NCI-H748 (cell line): ENCODE data around the gene SEC14L5.
A peak's percentile ranks its signal among the peaks of the same experiment; 100 is the strongest.
"Not testable (repeated sequence)": the region's sequence is repeated elsewhere in the genome, so short reads cannot be mapped to it uniquely, and the experiment has no call there.

Experiments
- DNase-seq: peaks from one replicate; lab custom pipeline; 2025; ENCODE audit not compliant: unreplicated experiment; lab: John Stamatoyannopoulos, UW

SEC14L5 gene

GRCh38 chr16:4949986-4950385, 8.1 kb upstream of the SEC14L5 start:
- no peak for DNase-seq

GRCh38 chr16:4951583-4951982, 6.5 kb upstream of the SEC14L5 start:
- not testable (repeated sequence) for DNase-seq

- no peak for DNase-seq
Measured at GRCh38 chr16:4954714-4955113, 3.4 kb upstream of the SEC14L5 start.

- peak; percentile 53 for DNase-seq
Measured at GRCh38 chr16:4957420-4957719, 760 bp upstream of the SEC14L5 start.

- DNase-seq, result no peak
Measured at GRCh38 chr16:4958510-4959438, 644 bp downstream of the SEC14L5 start.

GRCh38 chr16:4960579-4960978, 2.4 kb downstream of the SEC14L5 start:
- DNase-seq, result no peak

GRCh38 chr16:4962716-4963115, 4.6 kb downstream of the SEC14L5 start:
- DNase-seq, result no peak

- DNase-seq, result not testable (repeated sequence)
Measured at GRCh38 chr16:4963527-4963926, 5.4 kb downstream of the SEC14L5 start.

- no peak for DNase-seq
Measured at GRCh38 chr16:4966736-4967453, 8.8 kb downstream of the SEC14L5 start.

- DNase-seq, result not testable (repeated sequence)
Measured at GRCh38 chr16:4968278-4968677, 10.1 kb downstream of the SEC14L5 start.

- no peak for DNase-seq
Measured at GRCh38 chr16:4968879-4969483, 10.9 kb downstream of the SEC14L5 start.

- DNase-seq, result no peak
Measured at GRCh38 chr16:4970010-4970409, 11.9 kb downstream of the SEC14L5 start.

- DNase-seq, result no peak
Measured at GRCh38 chr16:4972938-4973587, 14.9 kb downstream of the SEC14L5 start.

GRCh38 chr16:4976079-4976478, 17.9 kb downstream of the SEC14L5 start:
- no peak for DNase-seq

GRCh38 chr16:4976611-4977145, 18.5 kb downstream of the SEC14L5 start:
- DNase-seq, result peak; percentile 8

GRCh38 chr16:4979164-4979563, 21.0 kb downstream of the SEC14L5 start:
- no peak for DNase-seq

GRCh38 chr16:4979736-4980660, 21.9 kb downstream of the SEC14L5 start:
- DNase-seq, result no peak

- DNase-seq, result no peak
Measured at GRCh38 chr16:4980691-4981090, 22.6 kb downstream of the SEC14L5 start.

GRCh38 chr16:4981473-4981872, 23.3 kb downstream of the SEC14L5 start:
- DNase-seq, result no peak
